Nephron progenitor cell (in vitro differentiated cells): ENCODE data around the gene PRKCE.

Source experiments
- DNase-seq: peaks from one replicate; pipeline ENCODE4 v3.0.0; 2021
- H3K27ac Mint-ChIP-seq: 2 replicates; pipeline ENCODE4 v1.8.0; 2021; ENCODE audit warnings: mild to moderate bottlenecking, moderate library complexity, mixed read lengths
- H3K27me3 Mint-ChIP-seq: 2 replicates; pipeline ENCODE4 v1.8.0; 2021; ENCODE audit warnings: mild to moderate bottlenecking, low read depth, mixed read lengths; ENCODE audit not compliant: poor library complexity
- H3K36me3 Mint-ChIP-seq: 2 replicates; pipeline ENCODE4 v1.8.0; 2021; ENCODE audit warnings: low read depth, mixed read lengths
- H3K4me1 Mint-ChIP-seq: 2 replicates; pipeline ENCODE4 v1.8.0; 2021; ENCODE audit warnings: mixed read lengths
- H3K4me3 Mint-ChIP-seq: 2 replicates; pipeline ENCODE4 v1.8.0; 2021; ENCODE audit warnings: mild to moderate bottlenecking, moderate library complexity, mixed read lengths
- H3K9me3 Mint-ChIP-seq: 2 replicates; pipeline ENCODE4 v1.8.0; 2021; ENCODE audit warnings: mild to moderate bottlenecking, moderate library complexity, mixed read lengths
- TF ChIP-seq, protein P1 (sequence below): fragments of 200-600 bp; sonication (generic); IDR thresholded peaks from 2 replicates; pipeline ENCODE4 v1.5.0; 2021; ENCODE audit warnings: antibody characterized with exemption

The PRKCE gene

DNA sequence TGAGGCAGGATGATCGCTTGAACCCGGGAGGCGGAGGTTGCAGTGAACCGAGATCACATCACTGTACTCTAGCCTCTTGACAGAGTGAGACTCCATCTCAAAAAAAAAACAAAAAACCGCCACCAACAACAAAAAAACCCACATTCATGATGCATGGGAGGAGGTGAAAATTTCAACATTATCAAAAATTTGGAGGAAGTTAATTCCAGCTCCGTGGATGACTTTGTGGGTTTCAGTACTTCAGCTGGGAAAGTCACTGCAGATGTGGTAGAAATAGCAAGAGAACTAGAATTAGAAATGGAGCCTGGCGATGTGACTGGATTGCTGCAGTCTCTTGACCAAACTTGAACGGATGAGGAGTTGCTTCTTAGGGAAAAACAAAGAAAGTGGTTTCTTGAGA lies 74.3 kb downstream of the PRKCE start:
- Mint-ChIP-seq H3K27ac (no peak overlapping the region), H3K9me3 (no peaks in the 10 kb centered on the region), H3K4me3 (no peak overlapping the region), H3K4me1 (no peaks in the 10 kb centered on the region), H3K36me3 (no peaks in the 10 kb centered on the region), H3K27me3 (peaks cover 10% of the 10 kb centered on the region)
- TF ChIP-seq, protein P1, sequence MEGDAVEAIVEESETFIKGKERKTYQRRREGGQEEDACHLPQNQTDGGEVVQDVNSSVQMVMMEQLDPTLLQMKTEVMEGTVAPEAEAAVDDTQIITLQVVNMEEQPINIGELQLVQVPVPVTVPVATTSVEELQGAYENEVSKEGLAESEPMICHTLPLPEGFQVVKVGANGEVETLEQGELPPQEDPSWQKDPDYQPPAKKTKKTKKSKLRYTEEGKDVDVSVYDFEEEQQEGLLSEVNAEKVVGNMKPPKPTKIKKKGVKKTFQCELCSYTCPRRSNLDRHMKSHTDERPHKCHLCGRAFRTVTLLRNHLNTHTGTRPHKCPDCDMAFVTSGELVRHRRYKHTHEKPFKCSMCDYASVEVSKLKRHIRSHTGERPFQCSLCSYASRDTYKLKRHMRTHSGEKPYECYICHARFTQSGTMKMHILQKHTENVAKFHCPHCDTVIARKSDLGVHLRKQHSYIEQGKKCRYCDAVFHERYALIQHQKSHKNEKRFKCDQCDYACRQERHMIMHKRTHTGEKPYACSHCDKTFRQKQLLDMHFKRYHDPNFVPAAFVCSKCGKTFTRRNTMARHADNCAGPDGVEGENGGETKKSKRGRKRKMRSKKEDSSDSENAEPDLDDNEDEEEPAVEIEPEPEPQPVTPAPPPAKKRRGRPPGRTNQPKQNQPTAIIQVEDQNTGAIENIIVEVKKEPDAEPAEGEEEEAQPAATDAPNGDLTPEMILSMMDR = no peak
- no peak for DNase-seq

DNA sequence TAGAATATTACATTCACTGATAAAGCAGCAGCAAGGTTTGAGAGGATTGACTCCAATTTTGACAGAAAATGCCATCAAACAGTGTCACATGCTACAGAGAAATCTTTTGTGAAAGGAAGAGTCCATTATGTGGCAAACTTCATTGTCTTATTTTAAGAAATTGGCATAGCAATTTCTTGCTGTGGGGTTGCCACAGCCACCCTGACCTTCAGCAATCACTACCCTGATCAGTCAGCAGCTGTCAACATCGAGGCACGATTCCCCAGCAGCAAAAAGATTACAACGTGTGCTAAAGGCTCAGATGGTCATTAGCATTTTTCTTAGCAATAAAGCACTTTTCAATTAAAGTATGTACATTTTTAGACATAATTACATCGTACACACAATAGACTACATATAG lies 74.7 kb downstream of the PRKCE start:
- Mint-ChIP-seq H3K4me3 (no peak overlapping the region), H3K9me3 (no peaks in the 10 kb centered on the region), H3K36me3 (no peaks in the 10 kb centered on the region), H3K27ac (no peak overlapping the region), H3K4me1 (no peaks in the 10 kb centered on the region), H3K27me3 (peaks cover 10% of the 10 kb centered on the region)
- TF ChIP-seq, protein P1 = no peak
- no peak for DNase-seq

DNA sequence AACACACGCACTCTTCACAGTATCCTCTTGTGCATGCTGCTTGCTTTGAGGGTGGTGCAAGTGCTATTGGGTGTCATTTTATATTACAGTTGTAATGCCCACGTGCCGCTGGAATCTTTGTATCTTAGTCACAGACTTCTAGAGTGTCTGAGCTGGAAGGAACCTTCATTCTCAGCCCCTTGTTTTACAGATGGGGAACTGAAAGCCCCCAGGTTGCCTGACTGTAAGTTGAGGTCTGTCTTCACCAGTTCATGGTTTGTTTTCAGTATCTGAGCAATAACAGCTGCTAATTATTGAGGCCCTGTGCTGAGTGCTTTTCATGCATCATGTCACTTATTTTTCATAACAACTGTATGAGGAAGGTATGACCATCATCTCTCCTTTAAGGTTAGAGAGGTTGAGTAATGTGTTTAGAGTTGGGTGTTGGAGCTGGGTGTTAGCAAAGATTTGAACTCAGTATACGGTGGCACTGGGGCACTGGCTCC lies 77.0 kb downstream of the PRKCE start:
- H3K27me3 Mint-ChIP-seq = peaks cover 10% of the 10 kb centered on the region
- H3K27ac Mint-ChIP-seq = no peak overlapping the region

DNA sequence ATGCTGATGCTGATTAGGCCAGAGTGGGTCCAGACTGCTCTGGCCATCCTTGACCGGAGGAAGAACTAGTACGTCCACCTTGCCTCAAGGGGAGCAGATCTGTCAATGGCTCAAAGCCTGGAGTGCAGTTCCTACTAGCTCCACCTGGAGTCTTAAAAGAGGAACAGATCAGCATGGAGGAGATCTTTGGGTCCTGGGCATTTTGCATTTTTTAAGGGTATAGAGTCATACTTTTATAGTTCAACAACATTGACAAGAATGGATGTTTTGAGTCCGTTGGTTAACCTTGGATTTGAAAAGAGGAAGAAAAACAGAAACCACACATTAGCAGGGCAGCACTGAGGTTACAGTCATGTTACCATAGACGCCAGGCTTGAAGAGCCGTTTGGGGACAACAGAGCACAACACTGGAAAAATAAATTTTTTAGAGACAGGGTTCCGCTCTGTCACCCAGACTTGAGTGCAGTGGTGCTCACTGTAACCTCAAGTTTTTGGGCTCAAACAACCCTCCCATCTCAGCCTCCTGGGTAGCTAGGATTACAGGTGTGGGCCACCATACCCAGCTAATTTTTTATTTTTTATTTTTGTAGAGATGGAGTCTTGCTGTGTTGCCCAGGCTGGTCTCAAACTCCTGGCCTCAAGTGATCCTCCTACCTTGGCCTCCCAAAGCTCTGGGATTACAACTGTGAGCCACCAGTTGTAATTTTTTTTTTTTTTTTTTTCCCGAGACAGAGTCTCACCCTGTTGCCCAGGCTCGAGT lies 78.5 kb downstream of the PRKCE start:
- Mint-ChIP-seq H3K36me3 (no peaks in the 10 kb centered on the region), H3K9me3 (no peaks in the 10 kb centered on the region), H3K4me1 (no peaks in the 10 kb centered on the region), H3K4me3 (no peak overlapping the region), H3K27me3 (peaks cover 14% of the 10 kb centered on the region), H3K27ac (no peak overlapping the region)
- no peak for DNase-seq
- TF ChIP-seq, protein P1 = peak; percentile 13

More for the DNA sequence above, 77.0 kb downstream of the PRKCE start:
- H3K4me3 Mint-ChIP-seq = no peak overlapping the region
- H3K36me3 Mint-ChIP-seq = no peaks in the 10 kb centered on the region
- H3K9me3 Mint-ChIP-seq = no peaks in the 10 kb centered on the region
- no peak for DNase-seq
- TF ChIP-seq, protein P1 = no peak
- H3K4me1 Mint-ChIP-seq = no peaks in the 10 kb centered on the region

DNA sequence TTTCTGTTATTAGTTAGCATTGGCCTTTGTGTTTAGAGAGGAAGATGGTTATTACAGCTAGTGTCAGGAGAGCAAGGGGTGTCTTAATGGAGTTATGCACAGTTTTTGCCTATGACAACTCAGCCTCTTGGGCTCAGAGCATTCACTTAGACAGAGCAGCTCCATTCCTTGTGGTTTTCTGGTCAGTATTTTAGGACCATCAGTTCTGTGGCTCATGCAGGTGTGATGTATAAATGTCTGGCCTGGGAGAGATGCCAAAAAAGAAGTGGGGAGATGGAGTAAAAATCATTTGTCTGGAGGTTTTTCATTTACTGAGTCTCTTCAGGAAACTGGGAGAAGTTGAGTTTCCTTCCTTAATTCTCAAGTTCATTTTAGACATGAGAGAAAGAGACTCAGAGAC lies 79.7 kb downstream of the PRKCE start:
- Mint-ChIP-seq H3K36me3 (no peaks in the 10 kb centered on the region), H3K27ac (no peak overlapping the region), H3K4me3 (no peak overlapping the region), H3K4me1 (no peaks in the 10 kb centered on the region), H3K9me3 (no peaks in the 10 kb centered on the region), H3K27me3 (peaks cover 22% of the 10 kb centered on the region)
- TF ChIP-seq, protein P1 = no peak
- no peak for DNase-seq

DNA sequence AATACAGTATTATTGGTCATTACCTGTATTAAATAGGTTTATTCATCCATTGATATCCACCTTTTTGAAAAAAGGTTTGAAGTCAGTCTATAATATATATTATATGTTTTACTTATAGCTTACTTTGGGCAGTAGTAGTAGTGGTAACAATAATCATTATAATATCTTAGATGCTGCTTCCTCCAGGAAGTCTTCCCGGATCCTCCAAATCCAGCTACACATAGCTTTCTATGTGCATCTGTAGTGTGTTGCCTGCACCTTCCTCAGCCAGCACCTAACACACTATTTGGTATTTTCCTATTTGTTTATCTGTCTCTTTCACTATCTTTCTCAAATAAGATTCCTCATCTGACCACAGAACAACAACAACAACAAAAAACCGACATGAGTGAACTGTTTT lies 81.0 kb downstream of the PRKCE start:
- peaks cover 22% of the 10 kb centered on the region for H3K27me3 Mint-ChIP-seq
- H3K4me1 Mint-ChIP-seq = no peaks in the 10 kb centered on the region
- no peaks in the 10 kb centered on the region for H3K9me3 Mint-ChIP-seq
- no peak overlapping the region for H3K27ac Mint-ChIP-seq
- no peaks in the 10 kb centered on the region for H3K36me3 Mint-ChIP-seq
- TF ChIP-seq, protein P1 = no peak
- H3K4me3 Mint-ChIP-seq = no peak overlapping the region
- no peak for DNase-seq
